Superior temporal gyrus (tissue), 1 donor: ENCODE data around the gene AMDHD2.
"Not testable (repeated sequence)": the region's sequence is repeated elsewhere in the genome, so short reads cannot be mapped to it uniquely, and the experiment has no call there.

Experiments used
- DNase-seq: peaks from one replicate; pipeline ENCODE4 v3.0.0-alpha.2; 2016; ENCODE audit errors: extremely low spot score

AMDHD2 gene, protein sequence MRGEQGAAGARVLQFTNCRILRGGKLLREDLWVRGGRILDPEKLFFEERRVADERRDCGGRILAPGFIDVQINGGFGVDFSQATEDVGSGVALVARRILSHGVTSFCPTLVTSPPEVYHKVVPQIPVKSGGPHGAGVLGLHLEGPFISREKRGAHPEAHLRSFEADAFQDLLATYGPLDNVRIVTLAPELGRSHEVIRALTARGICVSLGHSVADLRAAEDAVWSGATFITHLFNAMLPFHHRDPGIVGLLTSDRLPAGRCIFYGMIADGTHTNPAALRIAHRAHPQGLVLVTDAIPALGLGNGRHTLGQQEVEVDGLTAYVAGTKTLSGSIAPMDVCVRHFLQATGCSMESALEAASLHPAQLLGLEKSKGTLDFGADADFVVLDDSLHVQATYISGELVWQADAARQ

DNA sequence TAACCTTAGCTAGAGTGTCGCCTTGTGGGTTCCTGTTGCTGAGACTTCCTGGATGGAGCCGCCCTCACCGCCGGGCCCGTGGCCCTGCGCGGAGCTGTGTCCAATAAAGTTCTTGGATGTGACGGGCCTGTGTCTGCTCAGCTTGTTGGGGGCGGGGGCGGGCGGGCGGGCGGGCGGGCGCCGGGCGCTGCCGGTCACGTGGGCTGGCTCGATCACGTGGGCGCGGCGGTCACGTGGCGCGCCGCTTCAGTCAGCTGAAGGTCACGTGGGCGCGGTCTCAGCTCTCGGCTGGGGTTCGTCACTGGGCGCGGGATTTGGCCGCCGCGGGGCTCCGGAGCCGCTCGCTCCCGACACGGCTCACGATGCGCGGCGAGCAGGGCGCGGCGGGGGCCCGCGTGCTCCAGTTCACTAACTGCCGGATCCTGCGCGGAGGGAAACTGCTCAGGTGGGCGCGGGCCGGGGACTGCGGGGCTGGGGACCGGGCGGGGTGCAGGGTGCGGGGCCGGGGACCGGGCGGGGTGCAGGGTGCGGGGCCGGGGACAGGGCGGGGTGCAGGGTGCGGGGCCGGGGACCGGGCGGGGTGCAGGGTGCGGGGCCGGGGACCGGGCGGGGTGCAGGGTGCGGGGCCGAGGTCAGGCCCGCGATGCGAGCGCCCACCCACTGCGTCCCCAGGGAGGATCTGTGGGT is at the start of gene AMDHD2:
Gene AMDHD2 (plus strand): TSS at position 275 of the 687 bp plus-strand sequence. CDS start 88 bp downstream, at position 363.
- peak; percentile 85 for DNase-seq

DNA sequence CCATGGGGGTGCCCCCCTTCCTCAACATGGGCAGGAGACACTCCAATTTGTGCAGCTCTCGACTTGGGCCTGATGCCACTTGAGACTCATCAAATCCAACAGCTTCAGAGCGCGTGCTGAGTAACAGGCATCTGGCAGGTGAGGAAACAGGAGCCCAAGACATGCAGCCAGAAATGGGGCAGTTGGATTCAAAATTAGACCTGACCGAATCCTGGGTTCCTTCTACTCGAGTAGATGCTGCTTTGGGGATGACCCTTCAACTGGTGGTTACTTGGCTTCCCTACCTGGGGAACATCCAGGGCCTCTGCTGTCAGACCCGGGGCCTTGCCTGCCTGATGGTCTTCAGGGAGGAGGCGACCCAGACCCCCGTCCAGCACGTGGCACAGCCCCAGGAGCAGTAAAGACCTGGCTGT is 49.6 kb upstream of the AMDHD2 start:
- no peak for DNase-seq

DNA sequence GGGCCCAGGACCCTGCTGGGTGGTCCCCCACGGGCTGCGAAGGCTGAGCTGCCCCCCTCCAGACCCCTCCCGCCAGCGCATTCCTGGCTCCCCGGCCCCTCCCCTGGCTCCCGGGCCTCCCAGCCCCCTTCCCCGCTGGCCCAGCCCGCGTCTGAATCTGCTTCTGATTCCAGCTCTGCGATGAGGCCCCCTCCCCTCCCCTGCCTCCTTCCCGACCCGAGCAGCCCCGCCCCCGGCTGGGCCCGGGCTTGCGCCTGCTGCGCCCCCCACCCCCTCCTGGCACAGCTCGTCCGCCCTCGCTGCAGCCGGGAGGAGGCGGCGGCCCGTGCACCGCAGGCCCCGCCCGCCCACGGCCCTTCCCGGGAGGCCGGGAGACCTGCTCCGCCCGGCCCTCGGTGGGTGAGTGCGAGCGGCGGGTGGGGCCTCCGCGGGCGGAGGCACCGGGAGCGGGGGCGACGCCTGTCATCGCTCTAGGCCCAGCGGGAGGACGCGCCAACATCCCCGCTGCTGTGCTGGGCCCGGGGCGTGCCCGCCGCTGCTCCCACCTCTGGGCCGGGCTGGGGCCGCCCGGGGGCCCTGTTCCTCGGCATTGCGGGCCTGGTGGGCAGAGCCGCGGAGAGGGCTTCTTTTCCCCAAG is 49.0 kb upstream of the AMDHD2 start, which contains the start of gene NTN3:
Gene NTN3 (plus strand): TSS at position 282 of the 637 bp plus-strand sequence. CDS start 405 bp downstream, outside the sequence.
- DNase-seq, result no peak

DNA sequence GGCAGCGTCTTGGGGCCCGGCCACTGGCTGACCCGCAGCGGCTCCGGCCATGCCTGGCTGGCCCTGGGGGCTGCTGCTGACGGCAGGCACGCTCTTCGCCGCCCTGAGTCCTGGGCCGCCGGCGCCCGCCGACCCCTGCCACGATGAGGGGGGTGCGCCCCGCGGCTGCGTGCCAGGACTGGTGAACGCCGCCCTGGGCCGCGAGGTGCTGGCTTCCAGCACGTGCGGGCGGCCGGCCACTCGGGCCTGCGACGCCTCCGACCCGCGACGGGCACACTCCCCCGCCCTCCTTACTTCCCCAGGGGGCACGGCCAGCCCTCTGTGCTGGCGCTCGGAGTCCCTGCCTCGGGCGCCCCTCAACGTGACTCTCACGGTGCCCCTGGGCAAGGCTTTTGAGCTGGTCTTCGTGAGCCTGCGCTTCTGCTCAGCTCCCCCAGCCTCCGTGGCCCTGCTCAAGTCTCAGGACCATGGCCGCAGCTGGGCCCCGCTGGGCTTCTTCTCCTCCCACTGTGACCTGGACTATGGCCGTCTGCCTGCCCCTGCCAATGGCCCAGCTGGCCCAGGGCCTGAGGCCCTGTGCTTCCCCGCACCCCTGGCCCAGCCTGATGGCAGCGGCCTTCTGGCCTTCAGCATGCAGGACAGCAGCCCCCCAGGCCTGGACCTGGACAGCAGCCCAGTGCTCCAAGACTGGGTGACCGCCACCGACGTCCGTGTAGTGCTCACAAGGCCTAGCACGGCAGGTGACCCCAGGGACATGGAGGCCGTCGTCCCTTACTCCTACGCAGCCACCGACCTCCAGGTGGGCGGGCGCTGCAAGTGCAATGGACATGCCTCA is 48.3 kb upstream of the AMDHD2 start:
- DNase-seq, result no peak

DNA sequence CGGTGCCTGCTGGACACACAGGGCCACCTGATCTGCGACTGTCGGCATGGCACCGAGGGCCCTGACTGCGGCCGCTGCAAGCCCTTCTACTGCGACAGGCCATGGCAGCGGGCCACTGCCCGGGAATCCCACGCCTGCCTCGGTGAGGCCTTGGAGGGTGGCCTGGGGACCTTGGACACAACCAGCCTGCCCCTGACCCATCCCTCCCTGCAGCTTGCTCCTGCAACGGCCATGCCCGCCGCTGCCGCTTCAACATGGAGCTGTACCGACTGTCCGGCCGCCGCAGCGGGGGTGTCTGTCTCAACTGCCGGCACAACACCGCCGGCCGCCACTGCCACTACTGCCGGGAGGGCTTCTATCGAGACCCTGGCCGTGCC is 47.7 kb upstream of the AMDHD2 start:
- no peak for DNase-seq

DNA sequence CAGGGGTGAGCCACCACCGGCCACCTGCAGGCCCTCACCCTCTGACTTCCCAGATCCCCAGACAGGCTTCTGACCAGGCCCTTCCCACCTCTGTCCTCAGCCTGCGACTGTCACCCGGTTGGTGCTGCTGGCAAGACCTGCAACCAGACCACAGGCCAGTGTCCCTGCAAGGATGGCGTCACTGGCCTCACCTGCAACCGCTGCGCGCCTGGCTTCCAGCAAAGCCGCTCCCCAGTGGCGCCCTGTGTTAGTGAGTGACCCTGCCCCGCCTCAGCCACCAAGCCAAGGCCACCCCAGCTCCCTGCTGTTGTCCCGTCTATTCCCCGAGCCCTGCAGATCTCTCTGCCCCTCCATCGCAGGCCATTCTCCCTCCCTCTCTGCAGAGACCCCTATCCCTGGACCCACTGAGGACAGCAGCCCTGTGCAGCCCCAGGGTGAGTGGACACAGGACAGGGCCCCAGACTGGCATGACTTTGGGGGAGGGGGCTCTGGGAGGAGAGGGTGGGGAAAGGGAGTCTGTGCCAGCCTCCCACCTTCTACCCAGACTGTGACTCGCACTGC is 47.2 kb upstream of the AMDHD2 start:
- DNase-seq, result no peak

DNA sequence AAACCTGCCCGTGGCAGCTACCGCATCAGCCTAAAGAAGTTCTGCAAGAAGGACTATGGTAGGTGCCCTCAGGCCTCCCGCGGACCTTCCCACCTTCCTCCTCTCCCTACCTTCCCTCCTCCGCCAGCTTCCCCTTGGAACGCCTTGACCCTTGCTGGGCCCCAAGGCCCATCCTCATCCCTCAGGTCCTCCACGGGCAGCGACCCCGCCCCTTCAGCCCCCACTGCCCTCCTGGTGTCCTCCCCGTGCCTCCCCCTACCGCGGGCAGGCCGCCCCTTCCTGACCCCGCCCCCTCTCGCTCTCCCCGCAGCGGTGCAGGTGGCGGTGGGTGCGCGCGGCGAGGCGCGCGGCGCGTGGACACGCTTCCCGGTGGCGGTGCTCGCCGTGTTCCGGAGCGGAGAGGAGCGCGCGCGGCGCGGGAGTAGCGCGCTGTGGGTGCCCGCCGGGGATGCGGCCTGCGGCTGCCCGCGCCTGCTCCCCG is 46.7 kb upstream of the AMDHD2 start:
- no peak for DNase-seq

DNA sequence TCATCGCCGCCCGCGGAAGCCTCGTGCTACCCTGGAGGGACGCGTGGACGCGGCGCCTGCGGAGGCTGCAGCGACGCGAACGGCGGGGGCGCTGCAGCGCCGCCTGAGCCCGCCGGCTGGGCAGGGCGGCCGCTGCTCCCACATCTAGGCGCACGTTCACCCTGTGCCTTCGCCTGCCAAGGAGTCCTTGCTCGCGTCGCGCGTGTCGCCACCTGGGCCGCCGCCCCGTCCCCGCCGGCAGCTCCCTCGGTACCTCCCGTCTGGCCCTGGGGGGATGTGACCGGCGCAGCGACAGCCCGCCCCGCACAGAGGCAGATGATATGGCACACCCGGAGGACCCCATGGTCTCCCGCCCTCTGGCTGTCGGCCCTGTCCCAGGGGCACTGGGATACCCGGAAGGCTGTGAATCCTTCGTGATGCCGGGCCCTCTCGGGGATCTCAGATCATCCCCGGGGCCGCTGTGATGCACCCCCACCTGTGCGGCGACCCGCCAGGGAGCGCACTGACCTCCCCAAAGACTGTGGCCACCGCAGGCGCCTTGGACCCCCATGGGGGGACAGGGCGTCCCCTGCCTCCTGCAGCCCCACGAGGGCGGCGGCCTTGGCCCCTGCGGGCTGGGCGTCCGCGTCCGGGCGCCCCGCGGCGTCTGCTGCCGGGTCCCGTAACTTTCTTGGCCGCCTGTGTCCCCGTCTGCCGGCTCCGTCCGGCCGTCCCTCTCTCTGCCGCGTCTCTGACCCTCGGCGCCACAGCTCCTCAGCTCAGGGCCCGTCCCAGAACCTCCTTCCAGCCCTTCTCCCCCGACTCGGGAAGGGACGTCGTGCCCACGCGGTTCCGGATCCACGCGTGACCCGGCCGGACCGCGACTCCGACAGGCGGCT is 45.9 kb upstream of the AMDHD2 start:
- peak; percentile 59 for DNase-seq

DNA sequence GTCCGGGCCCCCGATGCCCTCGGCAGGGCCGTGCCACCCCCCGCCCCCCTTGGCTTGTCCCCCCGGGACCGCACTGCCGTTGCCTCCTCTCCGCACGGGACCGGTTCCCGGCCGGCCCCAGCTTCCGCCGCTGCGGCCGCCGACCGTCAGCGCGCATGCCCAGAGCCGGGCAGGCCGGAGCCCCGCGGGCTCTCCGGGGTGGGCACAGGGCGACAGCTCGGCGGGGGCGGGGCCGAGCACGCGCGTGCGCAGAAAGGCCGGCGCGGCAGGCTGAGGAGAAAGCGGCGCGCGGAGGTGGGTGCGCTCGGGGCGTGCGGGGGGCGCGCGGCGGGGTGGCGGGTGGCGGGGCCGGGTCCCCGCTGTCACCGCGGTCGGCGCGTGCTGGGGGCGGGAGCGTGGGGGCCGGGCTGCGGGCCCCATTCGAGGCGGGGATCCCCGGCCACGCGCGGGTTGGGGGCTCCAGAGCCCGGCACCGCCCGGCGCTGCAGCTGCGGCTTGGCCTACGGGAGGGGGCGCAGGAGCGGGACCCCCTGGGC is 45.2 kb upstream of the AMDHD2 start, which contains the start of gene TBC1D24:
Gene TBC1D24 (plus strand): TSS at position 251 of the 536 bp plus-strand sequence. CDS start 21,022 bp downstream, outside the sequence.
- peak; percentile 84 for DNase-seq

DNA sequence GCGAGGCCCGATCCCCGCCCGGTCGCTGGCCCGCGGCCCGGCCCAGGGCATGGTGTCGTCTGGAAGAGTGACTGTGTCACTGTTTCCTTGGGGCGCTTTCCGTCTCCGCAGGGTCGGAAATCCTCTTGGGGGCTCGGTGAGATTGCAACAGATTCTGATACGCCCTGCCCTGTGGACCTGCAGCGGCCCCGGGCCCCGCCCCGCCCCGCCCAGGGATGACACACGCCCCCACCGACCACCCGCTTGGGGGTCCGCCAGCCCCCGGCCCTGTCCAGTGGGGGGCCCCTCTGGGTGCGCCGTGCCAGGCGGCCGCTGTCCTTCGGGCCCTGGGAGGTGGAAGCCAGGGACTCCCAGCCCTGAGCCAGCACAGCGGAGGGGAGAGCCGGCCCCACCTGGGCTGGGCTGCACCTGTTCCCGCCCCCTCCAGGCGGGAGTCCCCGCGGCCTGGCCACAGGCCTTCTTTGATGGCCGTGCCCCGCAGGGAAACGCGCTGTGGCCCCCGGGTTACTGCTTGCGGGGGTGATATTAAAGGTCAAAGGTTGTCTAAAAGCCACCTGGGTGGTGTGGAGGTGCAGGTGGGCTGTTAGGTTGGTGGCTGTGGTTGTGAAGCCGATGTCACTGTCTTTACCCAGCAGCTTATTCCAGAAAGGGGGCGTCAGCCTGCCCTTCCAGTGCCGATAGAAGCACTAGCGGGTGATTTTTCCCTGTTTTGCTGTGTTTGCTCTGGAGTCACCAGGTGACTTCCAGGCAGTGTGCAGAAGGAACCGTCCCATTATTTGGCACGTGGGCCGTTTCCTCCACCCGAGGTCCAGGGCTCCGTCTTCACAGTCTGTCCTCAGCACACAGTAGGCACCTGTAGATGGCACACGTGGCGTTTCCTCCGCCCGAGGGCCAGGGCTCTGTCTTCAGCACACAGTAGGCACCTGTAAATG is 44.5 kb upstream of the AMDHD2 start:
- no peak for DNase-seq

DNA sequence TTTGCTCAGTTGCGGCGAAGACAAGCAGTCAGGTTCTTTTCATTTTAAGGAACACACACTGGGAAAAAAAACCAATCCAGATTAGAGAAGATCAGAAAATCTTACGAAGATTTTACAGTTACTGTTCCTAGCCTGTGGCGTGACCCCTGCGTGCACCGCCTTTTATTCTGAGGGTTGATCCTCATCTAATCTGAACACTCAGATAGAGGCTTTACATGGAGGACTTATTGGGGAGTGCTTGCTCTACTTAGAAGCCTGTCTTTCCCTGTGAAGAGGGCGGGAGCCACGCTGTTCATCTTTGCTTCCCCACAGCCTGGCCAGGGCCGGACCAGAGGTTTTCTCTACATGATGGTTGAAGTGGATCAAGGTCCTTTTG is 43.8 kb upstream of the AMDHD2 start:
- no peak for DNase-seq

DNA sequence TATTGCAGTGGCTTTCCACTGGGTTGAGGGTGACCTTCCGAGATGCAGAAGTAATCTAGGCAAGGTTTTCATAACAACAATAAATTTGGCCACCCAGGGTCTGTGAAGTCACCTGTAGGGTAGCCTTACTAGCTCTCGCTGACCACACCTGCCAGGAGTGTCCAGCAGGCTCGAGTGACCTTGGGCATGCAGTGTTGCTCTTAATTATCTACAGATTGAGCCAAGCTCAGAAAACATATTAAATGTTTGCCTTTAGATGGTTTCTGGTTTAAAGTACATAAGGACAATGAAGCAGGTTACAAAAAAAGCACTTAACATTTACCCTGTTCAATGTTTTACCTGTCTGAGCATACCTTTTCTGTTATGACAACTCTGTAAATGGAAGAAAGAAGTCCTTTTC is 43.4 kb upstream of the AMDHD2 start:
- no peak for DNase-seq

DNA sequence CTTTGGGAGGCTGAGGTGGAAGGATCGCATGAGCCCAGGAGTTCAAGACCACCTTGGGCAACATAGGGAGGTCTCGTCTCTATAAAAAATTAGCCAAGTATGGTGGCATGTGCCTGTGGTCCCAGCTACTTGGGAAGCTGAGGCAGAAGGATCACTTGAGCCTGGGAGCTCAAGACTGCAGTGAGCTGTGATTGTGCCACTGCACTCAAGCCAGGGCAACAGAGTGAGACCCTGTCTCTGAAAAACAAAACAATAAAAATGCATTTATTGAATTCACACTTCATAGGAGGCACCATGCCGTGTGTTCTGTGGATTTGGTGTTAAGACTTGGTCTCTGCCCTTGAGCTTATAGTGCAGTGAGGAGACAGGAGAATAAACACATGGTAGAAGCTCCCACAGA is 42.8 kb upstream of the AMDHD2 start:
- DNase-seq, result no peak

DNA sequence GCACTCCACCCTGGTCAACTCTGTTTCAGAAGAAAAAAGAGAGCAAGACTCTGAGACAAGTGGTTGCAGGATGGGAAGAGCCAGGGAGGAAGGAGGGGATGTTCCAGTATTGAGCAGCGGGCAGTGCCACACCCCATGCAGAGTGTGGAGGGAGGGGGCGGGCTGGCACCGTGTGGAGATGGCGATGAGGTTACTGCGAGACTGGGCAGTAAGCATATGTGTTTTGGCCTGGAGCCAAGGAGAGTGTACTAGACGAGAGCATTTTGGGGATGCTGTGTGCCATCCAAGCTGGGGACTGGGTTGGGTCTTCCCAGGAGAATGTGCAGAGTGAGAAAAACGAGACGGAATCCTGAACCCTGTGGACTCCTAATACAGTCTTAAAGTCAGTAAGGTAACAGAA is 41.9 kb upstream of the AMDHD2 start:
- no peak for DNase-seq

DNA sequence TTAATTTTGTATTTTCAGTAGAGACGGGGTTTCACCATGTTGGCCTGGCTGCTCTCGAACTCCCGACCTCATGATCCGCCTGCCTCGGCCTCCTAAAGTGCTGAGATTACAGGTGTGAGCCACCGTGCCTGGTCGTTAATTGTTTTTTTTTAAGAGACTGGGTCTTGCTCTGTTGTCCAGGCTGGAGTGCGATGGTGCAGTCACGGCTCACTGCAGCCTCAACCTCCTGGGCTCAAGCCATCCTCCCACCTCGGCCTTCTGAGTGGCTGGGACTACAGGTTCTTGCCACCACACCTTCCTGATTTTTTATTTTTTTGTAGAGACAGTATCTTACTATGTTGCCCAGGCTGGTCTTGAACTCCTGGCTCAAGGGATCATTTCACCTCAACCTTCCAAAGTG is 40.2 kb upstream of the AMDHD2 start:
- DNase-seq, result not testable (repeated sequence)

DNA sequence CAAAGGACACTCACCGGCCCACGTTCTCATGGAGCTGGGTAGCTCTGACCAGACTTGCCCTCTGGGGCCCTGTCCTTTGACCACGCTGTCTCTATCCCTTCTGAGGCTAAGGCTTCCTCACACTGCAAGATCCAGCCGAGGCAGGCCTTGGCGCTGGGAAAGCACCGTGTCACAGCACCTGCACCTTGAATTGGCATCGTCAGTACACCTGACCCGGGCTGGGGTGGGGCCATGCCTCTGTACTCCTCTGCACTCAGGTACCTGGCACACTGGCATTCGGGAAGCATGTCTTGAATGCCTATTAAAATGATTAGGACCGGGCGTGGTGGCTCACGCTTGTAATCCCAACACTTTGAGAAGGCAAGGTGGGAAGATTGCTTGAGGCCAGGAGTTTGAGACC is 39.2 kb upstream of the AMDHD2 start:
- no peak for DNase-seq

DNA sequence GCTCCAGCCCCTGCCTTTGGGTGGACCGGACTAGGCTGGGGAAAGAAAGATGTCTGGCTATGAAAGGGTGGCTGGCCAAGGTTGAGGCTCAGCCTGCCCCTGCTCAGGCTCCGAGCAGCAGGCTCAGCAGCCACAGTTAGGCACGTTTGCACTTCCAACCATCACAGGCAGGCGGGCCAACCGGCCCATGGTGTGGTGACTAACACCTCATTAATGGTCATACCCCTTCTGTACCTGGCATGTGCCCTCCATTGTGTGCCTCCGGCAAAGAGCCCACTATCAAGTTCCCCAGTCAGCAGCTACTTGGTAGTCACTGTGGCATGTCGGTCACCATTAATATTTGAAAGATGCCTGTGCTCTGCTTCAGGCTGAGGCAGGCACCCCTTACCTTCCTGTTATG is 38.5 kb upstream of the AMDHD2 start:
- DNase-seq, result no peak

DNA sequence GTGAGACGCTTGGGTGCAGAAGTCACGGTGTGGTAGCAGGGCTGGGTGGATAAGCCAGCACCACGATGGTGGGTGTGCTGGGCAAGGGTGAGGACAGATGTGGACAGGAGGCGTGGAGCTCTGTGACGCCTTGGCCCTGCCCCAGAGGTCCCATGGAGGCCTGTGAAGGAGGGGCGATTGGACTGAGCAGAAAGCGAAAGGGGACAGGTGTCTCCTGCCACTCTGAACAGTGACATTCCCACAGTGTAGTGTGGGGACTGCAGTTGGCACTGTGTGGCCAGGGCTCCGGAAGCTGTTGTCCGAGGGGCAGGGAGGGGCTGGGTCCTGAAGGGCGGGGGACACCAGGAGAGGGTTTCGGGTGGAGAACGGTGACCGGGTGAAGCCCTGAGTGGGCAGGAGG is 37.9 kb upstream of the AMDHD2 start:
- DNase-seq, result no peak
